Posterior vena cava (tissue), 2 donors: ENCODE results near the gene COL4A2. TPM values are rescaled to one million over a fixed set of nuclear protein-coding genes. Genes with fewer than 3 reads are reported as not detected.
"Not testable (repeated sequence)": the region's sequence is repeated elsewhere in the genome, so short reads cannot be mapped to it uniquely, and the experiment has no call there.

Experiments used
- DNase-seq: peaks from one replicate; pipeline ENCODE4 v3.0.0-alpha.2; 2020; ENCODE audit warnings: low spot score
- intact Hi-C, 2 donors: fragments of 100-400 bp; cut with DNase I; formaldehyde crosslinking; loops; one replicate each; pipeline versions ENCODE4 v1.14.1 to v1.14.2; 2022 to 2023
- total RNA-seq, 2 donors: library from RNA; stranded (reverse); fragmentation: NEBNext Ultra II Directional; extraction: Animal tissue kit (Norgen Biotek cat#: 25700); gene quantifications; one replicate each; pipeline ENCODE4 v1.2.1, GENCODE V29; 2021
- donor health status: DM: yes; HTN: yes; CAD: no.
- donor health status: DM: yes; HTN: yes; CAD: no.

Gene COL4A2
- total RNA-seq, 2 donors from 2014 or later = 816 to 963 TPM

- intact Hi-C loops = no loop called here
- DNase-seq = no peak
Observed at GRCh38 chr13:110449219-110450015, 142.3 kb downstream of the COL4A2 start.

DNA sequence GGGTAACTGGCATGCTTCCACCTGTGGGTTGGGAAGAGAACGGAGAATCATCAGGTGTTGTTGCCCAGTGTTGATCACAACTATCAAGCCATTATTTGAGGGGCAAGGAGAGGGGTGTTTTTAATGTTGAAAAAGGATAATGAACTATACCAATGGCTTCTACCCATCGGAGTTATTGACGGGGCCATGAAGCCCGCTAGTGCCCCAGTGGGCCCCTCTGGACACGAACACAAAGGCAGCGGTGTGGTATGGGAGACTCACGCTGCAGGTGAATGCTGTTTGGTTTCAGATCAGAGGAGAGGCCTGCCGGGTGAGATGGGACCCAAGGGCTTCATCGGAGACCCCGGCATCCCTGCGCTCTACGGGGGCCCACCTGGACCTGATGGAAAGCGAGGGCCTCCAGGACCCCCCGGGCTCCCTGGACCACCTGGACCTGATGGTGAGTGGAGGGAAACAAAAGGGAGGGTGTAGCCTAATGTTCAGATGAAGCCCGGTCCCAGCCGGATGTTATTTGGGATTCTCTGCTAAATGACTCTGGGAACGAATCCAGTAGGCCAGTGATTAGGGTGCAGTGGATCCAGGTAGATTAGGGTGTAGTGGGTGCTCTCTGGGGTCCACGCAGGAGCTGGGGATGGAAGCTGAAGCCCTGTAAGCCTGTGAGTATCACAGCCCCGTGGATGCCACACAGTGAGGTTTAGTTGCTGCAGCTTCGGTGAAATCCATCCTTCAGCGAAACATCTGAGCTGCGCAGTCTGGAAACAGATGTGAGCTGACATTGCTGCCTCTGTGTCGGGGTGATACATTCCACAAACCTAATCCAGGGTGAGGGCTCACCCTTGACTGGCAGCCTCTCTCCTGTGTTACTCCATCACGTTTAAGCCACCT lies 143.2 kb downstream of the COL4A2 start:
- intact Hi-C loops = no loop called here
- no peak for DNase-seq

DNA sequence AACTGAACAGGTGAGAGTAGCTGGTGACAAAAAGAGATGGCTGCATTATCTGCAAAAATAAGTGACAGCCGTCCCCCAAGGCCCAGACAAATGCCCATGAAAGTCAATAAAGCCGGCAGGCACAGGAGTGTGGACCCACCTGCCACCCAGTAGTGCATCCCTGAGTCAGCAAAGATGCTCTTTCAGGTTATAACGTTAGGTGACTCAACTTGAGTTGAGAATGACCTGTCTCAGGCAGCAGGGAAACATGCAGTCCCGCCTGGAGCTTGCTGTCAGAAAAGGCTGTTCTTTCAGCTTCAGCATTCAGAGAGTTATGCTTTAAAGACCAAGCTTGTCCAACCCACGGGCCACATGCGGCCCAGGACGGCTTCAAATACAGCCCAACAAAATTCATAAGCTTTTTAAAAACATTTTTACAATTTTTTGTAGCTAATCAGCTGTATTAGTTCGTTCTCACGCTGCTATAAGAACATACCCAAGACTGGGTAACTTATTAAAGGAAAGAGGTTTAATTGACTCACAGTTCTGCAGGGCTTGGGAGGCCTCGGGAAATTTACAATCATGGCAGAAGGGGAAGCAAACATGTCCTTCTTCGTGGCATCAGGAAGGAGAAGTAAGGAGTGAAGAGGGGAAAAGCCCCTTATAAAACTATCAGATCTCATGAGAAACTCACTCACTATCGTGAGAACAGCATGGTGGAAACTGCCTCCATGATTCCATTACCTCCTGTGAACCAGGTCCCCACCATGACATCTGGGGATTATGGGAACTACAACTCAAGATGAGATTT lies 144.1 kb downstream of the COL4A2 start:
- no peak for DNase-seq
- intact Hi-C loops = no loop called here

DNA sequence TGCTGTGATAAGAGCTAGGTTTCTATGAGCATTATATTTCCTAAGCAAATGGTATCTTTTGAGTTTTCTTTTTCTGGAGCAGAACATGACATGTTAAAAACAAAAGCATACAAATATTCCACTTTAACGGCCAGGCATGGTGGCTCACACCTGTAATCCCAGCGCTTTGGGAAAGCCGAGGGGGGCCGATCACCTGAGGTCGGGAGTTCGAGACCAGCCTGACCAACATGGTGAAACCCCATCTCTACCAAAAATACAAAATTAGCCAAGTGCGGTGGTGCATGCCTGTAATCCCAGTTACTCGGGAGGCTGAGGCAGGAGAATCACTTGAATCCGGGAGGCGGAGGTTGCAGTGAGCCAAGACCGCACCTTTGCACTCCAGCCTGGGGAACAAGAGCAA lies 146.0 kb downstream of the COL4A2 start:
- DNase-seq, intact Hi-C loops: not testable (repeated sequence)

GRCh38 chr13:110453797-110454196 lies 146.7 kb downstream of the COL4A2 start:
- no peak for DNase-seq
- intact Hi-C loops = no loop called here

DNA sequence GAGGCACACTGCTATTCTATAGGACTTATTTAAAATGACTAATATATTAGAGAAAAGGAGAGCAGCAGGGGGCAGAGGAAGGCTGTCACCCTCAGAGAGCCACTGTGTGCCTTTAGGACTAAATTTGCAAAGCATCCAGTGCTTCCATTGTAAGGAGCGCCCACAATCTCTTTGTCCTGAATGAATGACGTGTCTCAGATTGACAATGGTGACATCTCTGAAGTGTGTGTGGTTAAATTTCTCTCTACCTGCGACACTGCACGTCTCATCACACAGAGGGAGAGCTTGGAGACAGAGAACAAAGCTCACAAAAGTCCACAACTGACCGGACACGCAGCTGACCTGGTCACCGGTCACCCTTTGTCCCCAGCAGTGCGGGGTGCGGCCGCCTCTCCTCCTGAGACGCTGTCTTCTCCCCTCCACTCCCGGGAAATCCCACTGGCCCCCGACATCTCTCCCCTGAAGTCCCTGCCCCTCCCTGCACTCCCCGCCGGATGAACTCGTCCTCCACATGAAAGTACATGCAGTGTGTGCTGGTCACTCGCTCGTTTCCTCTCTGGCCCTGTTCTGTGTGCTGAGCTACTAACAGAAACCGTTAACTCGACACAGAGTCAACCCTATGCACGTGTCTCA lies 147.3 kb downstream of the COL4A2 start:
- DNase-seq = peak; percentile 78
- intact Hi-C loops = no loop called here

GRCh38 chr13:110454956-110455355 lies 147.9 kb downstream of the COL4A2 start:
- intact Hi-C loops = no loop called here

GRCh38 chr13:110455444-110455843 lies 148.4 kb downstream of the COL4A2 start:
- peak; percentile 47 for DNase-seq
- intact Hi-C loops = no loop called here

More at GRCh38 chr13:110454956-110455355, 147.9 kb downstream of the COL4A2 start:
- DNase-seq = no peak

GRCh38 chr13:110455941-110456340 lies 148.9 kb downstream of the COL4A2 start:
- intact Hi-C loops = no loop called here
- DNase-seq = peak; percentile 92

- intact Hi-C loops = no loop called here
- DNase-seq = peak; percentile 32
Observed at GRCh38 chr13:110456550-110456949, 149.5 kb downstream of the COL4A2 start.

- peak; percentile 69 for DNase-seq
- intact Hi-C loops = no loop called here
Observed at GRCh38 chr13:110457361-110457760, 150.3 kb downstream of the COL4A2 start.

- DNase-seq = peak; percentile 76
- intact Hi-C loops = no loop called here
Observed at GRCh38 chr13:110458017-110458416, 150.9 kb downstream of the COL4A2 start.

- intact Hi-C loops = no loop called here
- peak; percentile 57 for DNase-seq
Observed at GRCh38 chr13:110458594-110459365, 151.7 kb downstream of the COL4A2 start.

DNA sequence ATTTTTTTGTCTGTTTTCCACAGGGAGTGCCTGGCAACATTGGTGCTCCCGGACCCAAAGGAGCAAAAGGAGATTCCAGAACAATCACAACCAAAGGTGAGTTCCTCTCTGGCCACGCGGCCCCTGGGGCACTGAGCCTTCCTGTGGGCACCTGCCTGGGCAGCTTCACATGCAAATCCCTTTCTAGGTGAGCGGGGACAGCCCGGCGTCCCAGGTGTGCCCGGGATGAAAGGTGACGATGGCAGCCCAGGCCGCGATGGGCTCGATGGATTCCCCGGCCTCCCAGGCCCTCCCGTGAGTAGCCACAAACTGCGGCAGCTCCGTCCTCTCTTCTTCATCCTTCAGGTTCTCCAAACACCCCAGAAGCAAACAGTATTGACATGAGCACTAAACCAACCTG lies 155.0 kb downstream of the COL4A2 start:
- intact Hi-C loops = no loop called here

GRCh38 chr13:110463156-110463555 lies 156.1 kb downstream of the COL4A2 start:
- intact Hi-C loops = no loop called here
- no peak for DNase-seq

More for the DNA sequence above, 155.0 kb downstream of the COL4A2 start:
- DNase-seq = peak; percentile 77

GRCh38 chr13:110463871-110464510 lies 156.9 kb downstream of the COL4A2 start:
- no peak for DNase-seq
- intact Hi-C loops = no loop called here

DNA sequence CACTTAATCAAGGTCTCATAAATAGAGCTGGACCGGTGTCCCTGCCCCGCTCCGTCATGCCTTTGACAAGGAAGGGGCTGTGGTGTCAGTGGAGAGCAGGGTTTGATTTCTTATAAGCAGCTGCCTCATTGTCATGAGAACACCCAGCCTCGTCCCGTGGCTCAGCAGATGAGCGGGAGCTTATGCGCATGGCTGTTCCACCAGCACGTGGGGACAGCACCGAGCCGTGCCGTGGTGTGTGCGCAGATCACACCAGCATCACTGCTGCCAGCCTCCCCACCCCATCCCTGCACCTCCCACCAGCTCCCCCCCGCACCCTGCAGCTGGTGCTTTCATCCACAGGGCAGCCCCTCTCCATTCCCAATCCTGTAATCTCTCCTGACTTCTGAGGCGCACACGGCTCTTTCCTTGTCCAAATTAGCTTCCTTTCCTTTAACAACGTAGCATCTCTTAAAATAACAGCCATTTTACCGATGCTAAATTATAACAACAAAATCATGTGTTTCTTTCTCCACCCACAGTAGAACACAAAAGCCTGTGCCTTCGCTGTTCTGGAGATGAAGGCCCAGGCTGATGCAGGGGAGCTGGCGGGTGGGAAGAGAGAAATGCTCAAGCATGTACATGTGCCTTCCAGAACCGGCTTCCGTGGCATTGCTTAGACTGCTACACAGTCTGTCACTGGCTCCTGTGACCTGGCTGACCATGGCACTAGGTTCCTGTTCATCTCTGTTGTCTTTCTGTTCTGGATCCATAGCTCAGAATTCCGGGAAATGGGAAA lies 157.7 kb downstream of the COL4A2 start:
- DNase-seq = no peak
- intact Hi-C loops = no loop called here
